ENCODE data around the gene DPH3.

DPH3 gene

DNA sequence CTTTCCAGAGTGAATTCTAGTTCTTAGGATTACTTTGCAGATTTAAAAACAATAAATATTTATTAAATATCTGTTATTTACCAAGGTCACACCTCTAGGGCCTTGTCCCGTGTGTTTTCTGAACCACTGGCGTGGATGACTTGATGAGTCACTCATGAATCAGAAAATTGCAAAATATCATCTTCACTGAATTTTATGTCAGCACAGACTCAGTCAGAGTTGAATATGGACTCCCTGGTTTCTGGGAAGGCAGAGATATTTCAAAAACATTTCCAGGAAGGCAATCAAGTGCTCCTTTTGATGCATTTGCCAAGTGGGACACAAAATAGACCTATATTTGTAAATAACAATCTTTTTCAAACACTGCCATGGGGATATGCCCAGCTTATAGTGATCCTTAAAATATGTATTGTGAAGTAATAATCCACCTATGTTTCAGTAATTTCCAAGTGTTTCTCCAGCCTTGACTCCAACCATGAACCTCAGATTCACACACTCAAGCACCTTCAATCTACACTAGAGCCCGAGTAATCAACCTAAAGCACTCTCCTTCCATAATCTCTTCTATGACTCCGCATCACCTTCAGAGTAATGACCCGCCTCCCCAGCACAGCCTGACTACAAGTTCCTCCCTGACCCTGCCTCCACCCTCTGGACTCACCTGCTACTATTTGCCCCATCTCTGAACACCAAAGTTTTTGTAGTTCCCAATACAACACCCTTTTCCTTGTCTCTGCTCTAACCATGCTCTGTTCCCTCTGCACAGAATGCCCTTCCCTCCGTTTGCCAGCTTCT, 24.3 kb downstream of the DPH3 start:
- no peaks in the 10 kb centered on the region for H3K4me1 ChIP-seq (ENCODE audit: insufficient read depth, low read length)
- no peaks in the 10 kb centered on the region for H3K36me3 ChIP-seq (ENCODE audit: insufficient read depth, low read depth, low read length)
- no peak overlapping the region for H3K9ac ChIP-seq (ENCODE audit: low read depth, low read length)
- H3K9me3 ChIP-seq (ENCODE audit: insufficient read depth, low read depth, low read length): no peaks in the 10 kb centered on the region
- H3K4me3 ChIP-seq (ENCODE audit: low read length): no peak overlapping the region
- no peak overlapping the region for H3K27ac ChIP-seq (ENCODE audit: low read length)
- H3K27me3 ChIP-seq (ENCODE audit: insufficient read depth, low read length): no peaks in the 10 kb centered on the region

DNA sequence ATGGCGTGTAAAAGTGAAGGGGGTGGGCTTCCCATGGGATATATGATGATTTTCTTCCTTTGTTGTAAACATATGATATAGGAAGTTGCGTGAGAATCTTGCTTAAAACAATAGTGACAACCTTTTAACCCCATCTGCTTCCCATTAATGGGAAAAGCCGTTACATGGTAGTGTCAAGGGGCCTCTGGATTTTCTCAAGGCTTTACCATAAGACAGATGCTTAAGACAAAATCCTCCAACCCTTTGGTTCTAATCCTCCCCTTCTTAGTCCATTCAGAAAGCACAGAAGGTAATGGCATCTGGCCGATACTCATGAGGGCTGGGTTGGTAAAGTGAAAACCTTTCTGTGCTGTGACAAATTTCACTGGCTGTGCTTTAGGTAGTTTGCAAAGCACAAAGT, 25.0 kb downstream of the DPH3 start:
- H3K9me3 ChIP-seq (ENCODE audit: insufficient read depth, low read depth, low read length): no peaks in the 10 kb centered on the region
- no peak overlapping the region for H3K9ac ChIP-seq (ENCODE audit: low read depth, low read length)
- no peaks in the 10 kb centered on the region for H3K27me3 ChIP-seq (ENCODE audit: insufficient read depth, low read length)
- no peak overlapping the region for H3K27ac ChIP-seq (ENCODE audit: low read length)
- no peaks in the 10 kb centered on the region for H3K36me3 ChIP-seq (ENCODE audit: insufficient read depth, low read depth, low read length)
- no peak overlapping the region for H3K4me3 ChIP-seq (ENCODE audit: low read length)
- H3K4me1 ChIP-seq (ENCODE audit: insufficient read depth, low read length): no peaks in the 10 kb centered on the region

DNA sequence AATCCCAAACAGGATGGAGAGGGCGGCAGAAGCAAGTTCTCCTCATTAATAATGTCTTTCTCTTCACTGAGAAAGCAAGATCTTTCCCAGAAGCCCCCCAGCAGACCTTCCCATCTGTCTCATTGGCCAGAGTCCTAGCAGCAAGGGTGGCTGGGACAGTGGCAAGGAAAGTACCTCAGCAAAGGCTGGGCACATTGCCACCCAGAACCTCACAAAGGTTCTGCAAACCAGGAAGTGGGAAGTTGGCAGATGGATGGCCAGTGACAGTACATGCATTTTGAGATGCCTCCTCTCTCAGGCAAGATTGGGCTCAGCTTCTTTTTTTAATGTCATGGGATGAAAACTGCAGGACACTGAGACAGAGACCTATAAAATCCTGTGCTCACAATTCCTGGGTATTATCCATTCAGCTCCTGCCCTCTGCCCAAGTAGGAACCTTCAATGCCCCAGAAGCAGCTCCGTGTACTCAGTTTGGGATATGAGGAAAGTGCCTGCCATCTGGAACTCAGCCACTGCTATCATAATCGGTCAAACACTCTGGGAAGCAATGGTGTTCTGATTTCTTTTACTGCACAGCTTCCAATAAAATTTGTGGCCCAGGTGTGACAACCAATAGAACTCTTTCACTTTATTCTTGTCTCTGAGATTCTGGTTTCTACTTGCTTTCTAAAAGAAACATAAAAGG, 25.5 kb downstream of the DPH3 start:
- Histone ChIP-seq H3K9me3 (ENCODE audit: insufficient read depth, low read depth, low read length) (no peaks in the 10 kb centered on the region), H3K27me3 (ENCODE audit: insufficient read depth, low read length) (no peaks in the 10 kb centered on the region), H3K4me1 (ENCODE audit: insufficient read depth, low read length) (no peaks in the 10 kb centered on the region), H3K4me3 (ENCODE audit: low read length) (no peak overlapping the region), H3K27ac (ENCODE audit: low read length) (no peak overlapping the region), H3K36me3 (ENCODE audit: insufficient read depth, low read depth, low read length) (no peaks in the 10 kb centered on the region), H3K9ac (ENCODE audit: low read depth, low read length) (no peak overlapping the region)

DNA sequence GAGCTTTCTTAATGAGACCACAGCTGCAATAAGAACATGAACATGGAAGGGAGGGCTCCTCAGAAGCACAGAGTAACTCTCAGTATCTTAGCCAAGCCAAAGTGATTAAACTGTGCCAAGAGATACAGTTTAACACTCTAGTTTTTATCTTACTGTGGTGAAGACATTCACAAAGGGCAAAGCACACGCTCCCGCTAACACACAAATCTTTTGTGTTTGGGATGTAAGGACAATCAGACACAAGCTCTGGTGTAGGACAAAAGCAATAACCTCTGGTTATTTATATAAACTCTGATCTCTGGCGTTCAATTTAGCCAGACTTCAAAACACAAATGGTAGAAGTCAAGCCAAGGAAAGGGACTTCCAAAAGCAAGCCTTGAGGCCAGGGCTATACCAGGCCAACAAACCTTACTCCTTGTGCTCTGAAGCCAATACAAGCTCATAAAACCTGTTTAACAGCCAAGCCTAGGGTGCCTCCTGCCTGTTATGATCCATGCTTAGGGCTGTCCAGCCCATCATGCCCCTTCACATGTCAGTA, 27.8 kb downstream of the DPH3 start:
- no peak overlapping the region for H3K9ac ChIP-seq (ENCODE audit: low read depth, low read length)
- no peaks in the 10 kb centered on the region for H3K4me1 ChIP-seq (ENCODE audit: insufficient read depth, low read length)

DNA sequence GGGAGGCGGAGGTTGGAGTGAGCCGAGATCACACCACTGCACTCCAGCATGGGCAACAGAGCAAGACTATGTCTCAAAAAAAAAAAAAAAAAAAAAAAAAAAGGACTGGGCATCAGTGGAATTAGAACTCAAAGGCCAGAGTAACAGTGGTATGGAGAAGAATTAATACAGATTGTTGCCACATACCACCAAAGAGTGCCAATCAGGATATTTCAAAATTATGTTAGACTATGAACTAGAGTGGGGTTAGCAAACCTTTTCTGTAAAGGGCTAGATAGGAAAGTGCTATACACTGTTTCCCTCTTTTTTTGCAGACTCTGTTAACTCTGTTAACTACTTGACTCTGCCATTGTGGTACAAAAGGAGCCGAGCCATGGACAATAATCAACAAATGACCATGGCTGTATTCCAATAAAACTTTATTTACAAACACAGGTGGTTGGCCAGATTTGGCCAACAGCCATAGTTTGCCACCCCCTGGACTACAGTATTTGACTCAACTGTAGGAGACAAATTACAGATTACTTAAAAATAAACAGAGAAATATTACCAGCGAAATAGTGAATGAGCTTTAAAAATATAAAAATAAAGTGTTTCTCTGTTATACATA, 28.6 kb downstream of the DPH3 start:
- Histone ChIP-seq H3K27me3 (ENCODE audit: insufficient read depth, low read length) (no peaks in the 10 kb centered on the region), H3K27ac (ENCODE audit: low read length) (no peak overlapping the region), H3K4me3 (ENCODE audit: low read length) (no peak overlapping the region), H3K4me1 (ENCODE audit: insufficient read depth, low read length) (no peaks in the 10 kb centered on the region), H3K9ac (ENCODE audit: low read depth, low read length) (no peak overlapping the region), H3K9me3 (ENCODE audit: insufficient read depth, low read depth, low read length) (no peaks in the 10 kb centered on the region), H3K36me3 (ENCODE audit: insufficient read depth, low read depth, low read length) (no peaks in the 10 kb centered on the region)

More for the DNA sequence above, 27.8 kb downstream of the DPH3 start:
- H3K36me3 ChIP-seq (ENCODE audit: insufficient read depth, low read depth, low read length): no peaks in the 10 kb centered on the region
- H3K27ac ChIP-seq (ENCODE audit: low read length): no peak overlapping the region
- no peak overlapping the region for H3K4me3 ChIP-seq (ENCODE audit: low read length)
- H3K27me3 ChIP-seq (ENCODE audit: insufficient read depth, low read length): no peaks in the 10 kb centered on the region
- no peaks in the 10 kb centered on the region for H3K9me3 ChIP-seq (ENCODE audit: insufficient read depth, low read depth, low read length)

DNA sequence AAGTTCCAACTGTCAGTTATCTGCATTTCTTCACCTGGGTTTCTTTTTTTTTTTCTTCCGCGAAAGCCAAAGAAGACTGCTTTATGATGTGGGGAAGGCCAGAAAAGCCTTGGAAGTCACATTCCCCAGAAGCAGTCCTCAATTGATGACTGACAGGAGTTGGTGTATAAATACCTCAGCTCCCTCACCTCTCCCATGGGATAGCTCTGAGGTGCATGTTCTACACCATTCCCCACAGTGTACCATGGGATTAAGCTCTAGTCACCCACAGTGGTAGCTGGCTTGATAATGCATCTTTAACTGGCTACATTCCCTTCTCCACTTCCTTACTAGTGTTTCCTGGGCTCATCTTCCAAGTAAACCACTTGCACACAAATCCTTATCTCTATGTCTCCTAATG, 30.5 kb downstream of the DPH3 start:
- H3K9ac ChIP-seq (ENCODE audit: low read depth, low read length): no peak overlapping the region
- no peak overlapping the region for H3K27ac ChIP-seq (ENCODE audit: low read length)
- no peaks in the 10 kb centered on the region for H3K9me3 ChIP-seq (ENCODE audit: insufficient read depth, low read depth, low read length)
- no peaks in the 10 kb centered on the region for H3K4me1 ChIP-seq (ENCODE audit: insufficient read depth, low read length)
- H3K36me3 ChIP-seq (ENCODE audit: insufficient read depth, low read depth, low read length): no peaks in the 10 kb centered on the region
- no peak overlapping the region for H3K4me3 ChIP-seq (ENCODE audit: low read length)
- H3K27me3 ChIP-seq (ENCODE audit: insufficient read depth, low read length): no peaks in the 10 kb centered on the region

DNA sequence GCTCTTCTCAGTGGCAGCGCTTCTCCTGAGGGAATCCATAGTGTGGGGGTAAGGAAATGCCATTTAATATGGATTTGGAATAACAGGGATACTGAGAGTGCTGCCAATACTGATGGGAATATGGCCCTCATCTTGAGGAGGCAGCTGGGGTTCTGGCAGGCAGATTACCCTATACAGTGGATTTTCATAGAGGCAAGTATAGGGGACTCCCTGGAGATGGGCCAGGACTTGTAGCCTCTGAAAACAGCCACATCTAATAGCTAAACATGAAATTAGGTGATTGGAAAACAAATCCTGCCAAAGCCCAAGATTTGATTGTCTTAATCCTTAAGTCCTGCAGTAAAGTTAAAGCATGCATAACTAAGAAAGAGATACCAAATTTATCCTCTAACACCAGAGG, 30.9 kb downstream of the DPH3 start:
- H3K27me3 ChIP-seq (ENCODE audit: insufficient read depth, low read length): no peaks in the 10 kb centered on the region
- H3K9ac ChIP-seq (ENCODE audit: low read depth, low read length): no peak overlapping the region
- H3K27ac ChIP-seq (ENCODE audit: low read length): no peak overlapping the region
- H3K4me1 ChIP-seq (ENCODE audit: insufficient read depth, low read length): no peaks in the 10 kb centered on the region
- H3K4me3 ChIP-seq (ENCODE audit: low read length): no peak overlapping the region
- no peaks in the 10 kb centered on the region for H3K9me3 ChIP-seq (ENCODE audit: insufficient read depth, low read depth, low read length)
- H3K36me3 ChIP-seq (ENCODE audit: insufficient read depth, low read depth, low read length): no peaks in the 10 kb centered on the region

DNA sequence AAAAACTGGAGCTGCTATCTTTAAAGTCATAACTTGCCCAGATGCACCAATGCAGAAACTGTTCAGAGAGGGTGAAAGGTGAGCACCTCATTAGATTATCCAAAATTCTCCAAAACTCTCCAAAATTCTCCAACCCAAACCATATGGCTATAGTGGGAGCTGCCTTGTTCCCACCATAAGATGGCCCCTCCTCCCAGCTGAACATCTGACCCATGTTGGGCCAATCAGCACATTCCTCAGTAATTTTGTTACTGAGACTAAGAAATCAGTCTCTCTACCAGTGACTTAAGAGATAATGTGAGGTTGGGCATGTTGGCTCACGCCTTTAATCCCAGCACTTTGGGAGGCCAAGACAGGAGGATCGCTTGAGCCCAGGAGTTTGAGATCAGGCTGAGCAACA, 32.8 kb downstream of the DPH3 start:
- no peaks in the 10 kb centered on the region for H3K36me3 ChIP-seq (ENCODE audit: insufficient read depth, low read depth, low read length)
- H3K4me3 ChIP-seq (ENCODE audit: low read length): no peak overlapping the region
- H3K9ac ChIP-seq (ENCODE audit: low read depth, low read length): no peak overlapping the region
- no peaks in the 10 kb centered on the region for H3K27me3 ChIP-seq (ENCODE audit: insufficient read depth, low read length)
- no peaks in the 10 kb centered on the region for H3K4me1 ChIP-seq (ENCODE audit: insufficient read depth, low read length)
- H3K27ac ChIP-seq (ENCODE audit: low read length): no peak overlapping the region
- H3K9me3 ChIP-seq (ENCODE audit: insufficient read depth, low read depth, low read length): no peaks in the 10 kb centered on the region

DNA sequence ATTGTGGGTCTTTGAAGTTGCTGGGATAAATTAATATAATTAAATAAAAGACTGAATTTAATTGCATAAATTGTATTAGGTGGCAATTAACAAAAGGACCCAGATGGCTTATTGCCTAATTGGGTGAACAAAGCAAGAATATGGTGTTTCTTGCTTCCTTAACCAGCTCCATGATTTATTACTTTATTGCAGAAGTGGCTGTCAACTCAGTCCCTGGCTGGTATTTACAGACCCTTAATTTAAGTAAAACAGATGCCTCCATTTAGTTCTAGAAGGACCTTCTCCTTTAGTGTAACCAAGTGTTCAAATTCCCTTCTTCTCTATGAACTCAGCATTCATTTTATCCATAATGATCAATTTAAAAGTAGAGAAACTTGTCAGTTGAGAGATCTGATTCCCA, 35.1 kb downstream of the DPH3 start:
- Histone ChIP-seq H3K27me3 (ENCODE audit: insufficient read depth, low read length) (no peaks in the 10 kb centered on the region), H3K9ac (ENCODE audit: low read depth, low read length) (no peak overlapping the region), H3K4me1 (ENCODE audit: insufficient read depth, low read length) (no peaks in the 10 kb centered on the region), H3K36me3 (ENCODE audit: insufficient read depth, low read depth, low read length) (no peaks in the 10 kb centered on the region), H3K4me3 (ENCODE audit: low read length) (no peak overlapping the region), H3K9me3 (ENCODE audit: insufficient read depth, low read depth, low read length) (no peaks in the 10 kb centered on the region), H3K27ac (ENCODE audit: low read length) (no peak overlapping the region)

DNA sequence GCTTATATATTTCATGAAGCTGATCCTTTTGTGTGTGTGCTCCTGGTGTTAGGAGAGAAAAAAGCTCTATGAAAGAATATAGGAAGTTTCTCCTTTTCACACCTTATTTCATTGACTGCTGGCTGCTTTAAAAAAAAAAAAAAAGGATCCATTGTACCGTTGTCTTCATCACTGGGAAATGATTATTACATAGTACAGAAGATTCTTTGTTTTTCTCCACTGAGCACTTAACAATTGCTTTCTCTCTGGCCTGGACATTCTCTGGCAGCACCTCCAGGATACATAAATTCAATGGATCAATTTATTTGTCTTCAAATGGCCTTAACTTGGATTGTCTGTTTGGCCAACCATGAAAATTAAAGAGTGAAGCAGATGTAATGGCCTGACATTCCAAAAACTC, 37.2 kb downstream of the DPH3 start:
- no peak overlapping the region for H3K4me3 ChIP-seq (ENCODE audit: low read length)
- no peaks in the 10 kb centered on the region for H3K27me3 ChIP-seq (ENCODE audit: insufficient read depth, low read length)
- no peaks in the 10 kb centered on the region for H3K36me3 ChIP-seq (ENCODE audit: insufficient read depth, low read depth, low read length)
- H3K9me3 ChIP-seq (ENCODE audit: insufficient read depth, low read depth, low read length): no peaks in the 10 kb centered on the region
- no peak overlapping the region for H3K9ac ChIP-seq (ENCODE audit: low read depth, low read length)
- no peaks in the 10 kb centered on the region for H3K4me1 ChIP-seq (ENCODE audit: insufficient read depth, low read length)
- no peak overlapping the region for H3K27ac ChIP-seq (ENCODE audit: low read length)

DNA sequence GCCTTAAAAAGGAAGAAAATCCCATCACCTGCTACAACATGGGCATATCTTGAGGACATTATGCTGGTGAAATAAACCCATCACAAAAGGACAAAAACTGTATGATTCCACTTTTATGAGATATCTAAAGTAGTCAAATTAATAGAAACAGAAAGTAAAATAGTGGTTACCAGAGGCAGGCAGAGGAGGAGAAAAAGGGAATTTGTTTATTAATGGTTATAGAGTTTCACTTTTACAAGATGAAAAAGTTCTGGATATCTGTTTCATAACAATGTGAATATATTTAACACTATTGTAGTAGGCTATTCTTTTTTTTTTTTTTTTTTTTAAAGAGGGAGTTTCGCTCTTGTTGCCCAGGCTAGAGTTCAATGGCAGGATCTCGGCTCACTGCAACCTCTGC, 40.4 kb downstream of the DPH3 start:
- H3K4me1 ChIP-seq (ENCODE audit: insufficient read depth, low read length): no peaks in the 10 kb centered on the region
- no peak overlapping the region for H3K9ac ChIP-seq (ENCODE audit: low read depth, low read length)
- no peaks in the 10 kb centered on the region for H3K27me3 ChIP-seq (ENCODE audit: insufficient read depth, low read length)
- H3K27ac ChIP-seq (ENCODE audit: low read length): no peak overlapping the region
- H3K36me3 ChIP-seq (ENCODE audit: insufficient read depth, low read depth, low read length): no peaks in the 10 kb centered on the region
- no peak overlapping the region for H3K4me3 ChIP-seq (ENCODE audit: low read length)
- no peaks in the 10 kb centered on the region for H3K9me3 ChIP-seq (ENCODE audit: insufficient read depth, low read depth, low read length)

DNA sequence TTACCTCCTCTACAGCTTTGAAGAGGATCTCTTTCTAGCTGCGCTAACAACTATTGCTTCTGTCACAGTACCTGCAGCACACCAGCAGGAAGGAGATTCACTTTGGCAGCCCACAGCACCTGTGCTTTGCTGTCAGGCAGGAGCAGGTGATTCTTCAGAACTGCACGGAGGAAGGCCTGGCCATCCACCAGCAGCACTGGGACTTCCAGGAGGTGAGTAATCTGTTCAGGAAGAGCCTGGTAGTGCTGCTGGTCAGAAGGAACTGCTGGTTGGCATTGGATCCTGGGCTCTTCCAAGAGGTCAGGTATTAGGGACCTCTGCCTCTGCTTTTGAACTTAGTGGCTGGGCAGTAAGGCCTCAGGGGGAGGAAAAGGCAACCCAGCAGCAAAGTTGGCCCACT, 42.2 kb downstream of the DPH3 start:
- Histone ChIP-seq H3K4me3 (ENCODE audit: low read length) (no peak overlapping the region), H3K27ac (ENCODE audit: low read length) (no peak overlapping the region)

More for the DNA sequence above, 42.2 kb downstream of the DPH3 start:
- H3K4me1 ChIP-seq (ENCODE audit: insufficient read depth, low read length): no peaks in the 10 kb centered on the region
- no peak overlapping the region for H3K9ac ChIP-seq (ENCODE audit: low read depth, low read length)
- no peaks in the 10 kb centered on the region for H3K27me3 ChIP-seq (ENCODE audit: insufficient read depth, low read length)
- no peaks in the 10 kb centered on the region for H3K9me3 ChIP-seq (ENCODE audit: insufficient read depth, low read depth, low read length)
- H3K36me3 ChIP-seq (ENCODE audit: insufficient read depth, low read depth, low read length): no peaks in the 10 kb centered on the region
